IPS-NIHi7 (cell line): ENCODE data around the gene TEX55.
"Not testable (repeated sequence)": the region's sequence is repeated elsewhere in the genome, so short reads cannot be mapped to it uniquely, and the experiment has no call there.

Experiments
- DNase-seq: peaks from one replicate; pipeline ENCODE4 v3.0.0; 2012; ENCODE audit warnings: mixed read lengths; ENCODE audit errors: extremely low spot score

The TEX55 gene

DNA sequence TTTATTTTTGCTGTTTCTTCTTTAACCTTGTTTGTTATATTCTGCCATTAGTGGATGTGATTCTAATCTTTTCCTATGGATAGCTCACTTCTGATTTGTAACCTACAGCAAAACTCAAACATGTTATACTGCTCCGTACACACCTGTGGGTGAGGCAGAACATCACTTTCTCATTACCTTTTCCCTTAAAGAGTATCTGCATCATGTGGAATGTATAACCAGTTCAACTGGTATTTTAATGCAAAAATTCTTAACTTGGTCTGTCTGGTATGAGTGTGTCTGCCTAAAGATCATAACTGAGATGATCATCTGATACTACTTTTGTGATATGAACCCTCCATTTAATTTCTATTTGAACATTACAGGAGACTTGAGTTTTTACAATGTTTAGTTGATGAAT lies 14.4 kb downstream of the TEX55 start:
- no peak for DNase-seq

DNA sequence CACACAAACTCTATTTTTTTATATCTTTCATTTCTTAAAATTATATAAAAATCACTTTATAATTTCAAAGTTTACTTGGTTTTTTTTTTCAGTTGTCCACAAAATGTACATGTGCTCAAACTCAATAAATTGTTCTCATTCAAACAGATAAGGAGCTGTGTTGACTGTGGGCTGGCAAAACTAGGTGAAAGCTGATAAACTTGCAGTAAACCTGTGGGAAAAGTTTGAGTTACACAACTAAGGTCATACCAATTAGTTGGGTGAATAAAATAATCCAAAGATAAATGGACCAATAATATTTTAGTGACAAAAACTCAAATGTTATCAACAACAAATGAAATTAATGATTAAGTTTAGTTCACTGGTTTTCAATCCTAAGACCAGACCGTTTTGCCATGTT lies 14.8 kb downstream of the TEX55 start:
- no peak for DNase-seq

DNA sequence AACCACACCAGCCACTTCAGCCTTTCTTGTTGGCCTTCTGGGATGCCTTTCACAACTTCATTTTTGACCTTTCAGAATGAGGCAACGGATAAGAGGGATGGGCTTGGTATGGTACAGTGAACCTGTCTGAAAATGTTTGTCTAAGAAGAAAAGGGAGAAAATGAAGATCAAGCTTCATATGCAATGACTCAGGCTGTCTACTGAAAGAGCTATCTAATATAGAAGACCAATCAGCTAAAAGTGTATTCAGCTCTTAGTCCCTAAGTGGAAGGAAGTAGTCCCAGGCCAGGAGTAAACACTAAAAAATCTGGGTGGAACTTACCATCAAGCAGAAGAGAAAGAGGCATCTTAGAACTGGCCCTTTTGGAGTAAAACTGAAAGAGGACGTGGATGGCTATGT lies 15.3 kb downstream of the TEX55 start:
- no peak for DNase-seq

- not testable (repeated sequence) for DNase-seq
Measured at GRCh38 chr3:119164745-119165144, 18.8 kb downstream of the TEX55 start.

- no peak for DNase-seq
Measured at GRCh38 chr3:119170821-119171220, 24.9 kb downstream of the TEX55 start.

DNA sequence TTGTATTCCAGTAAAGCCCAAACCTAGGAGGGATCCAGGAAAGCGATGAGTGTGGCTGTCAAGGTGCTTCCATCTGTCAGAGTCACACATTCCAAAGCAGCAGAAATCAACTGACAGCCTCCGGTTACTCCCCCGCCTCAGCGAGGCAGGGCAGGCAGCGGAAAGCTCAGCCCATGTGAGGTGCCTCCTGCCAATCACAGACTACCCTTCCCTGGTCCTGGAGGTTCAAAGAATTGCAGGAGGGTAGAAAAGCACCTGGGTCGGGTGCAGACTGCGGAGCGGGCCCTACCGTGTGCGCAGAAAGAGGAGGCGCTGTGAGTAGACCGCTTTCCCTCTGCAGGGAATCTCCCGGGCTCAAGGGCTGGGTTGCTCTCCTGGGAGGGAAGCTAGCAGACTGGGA lies 27.4 kb downstream of the TEX55 start, which contains the start of gene UPK1B:
Gene UPK1B (plus strand): TSS at position 274 of the 400 bp plus-strand sequence. CDS start 13,144 bp downstream, outside the sequence.
- DNase-seq = peak; percentile 82

DNA sequence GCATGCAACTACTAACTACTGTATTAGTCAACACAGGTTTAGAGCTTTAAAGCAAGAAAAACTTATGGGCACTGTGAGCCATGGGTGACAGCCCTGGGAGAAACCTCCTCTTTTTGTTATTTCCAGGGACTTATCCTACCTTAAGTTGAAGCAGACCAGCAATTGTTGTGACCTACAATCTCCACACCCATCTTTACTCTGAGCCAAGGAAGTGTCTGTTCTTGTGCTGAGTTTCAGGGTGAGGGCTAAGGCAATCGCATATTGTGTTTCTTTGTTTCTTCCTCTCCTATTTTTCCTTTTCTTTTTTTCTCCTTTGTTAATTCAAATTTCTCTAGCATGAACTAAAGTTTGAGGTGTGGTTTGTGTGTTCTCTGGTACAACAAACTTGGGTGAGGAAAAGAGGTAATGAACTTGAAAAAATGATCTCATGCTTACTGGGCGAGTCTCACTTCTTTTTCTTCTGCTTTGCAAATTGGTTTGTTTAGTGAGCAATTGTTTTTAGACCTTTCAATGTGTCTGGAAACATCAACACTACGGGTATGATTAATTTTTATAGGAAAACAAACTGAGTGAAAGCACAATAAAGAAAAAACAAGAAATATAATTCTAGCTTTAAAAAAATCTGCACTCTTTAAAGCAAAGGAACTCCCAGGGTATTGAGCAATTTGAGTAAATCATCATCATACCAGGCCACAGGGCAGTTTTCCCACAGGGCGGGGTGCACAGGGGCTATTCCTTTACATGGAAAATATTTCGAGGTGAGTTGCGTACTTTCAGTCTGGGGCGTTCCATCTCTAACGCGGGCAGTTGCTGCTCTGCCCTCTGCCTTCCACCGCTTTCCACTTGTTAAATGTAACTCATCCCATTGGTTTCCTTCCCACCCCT lies 30.1 kb downstream of the TEX55 start:
- DNase-seq = no peak

DNA sequence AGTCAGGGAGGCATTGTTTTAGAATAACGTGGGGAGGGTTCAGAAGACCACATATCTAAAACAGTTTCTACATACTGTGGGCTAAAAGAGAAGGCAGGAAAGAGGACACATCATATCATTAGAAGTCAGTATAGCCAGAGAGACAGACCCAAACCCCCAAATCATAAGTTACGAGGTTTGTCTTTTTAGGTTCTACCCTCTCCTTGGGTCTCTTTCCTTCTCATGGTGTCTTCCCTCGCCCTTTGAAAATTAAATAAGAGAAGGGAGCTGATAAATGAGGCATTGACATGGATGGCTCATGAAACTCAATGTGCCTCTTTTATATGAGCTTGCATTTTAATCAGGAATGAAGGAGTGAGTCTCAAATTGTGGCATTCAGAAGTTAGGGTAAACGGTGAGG lies 30.8 kb downstream of the TEX55 start:
- no peak for DNase-seq

DNA sequence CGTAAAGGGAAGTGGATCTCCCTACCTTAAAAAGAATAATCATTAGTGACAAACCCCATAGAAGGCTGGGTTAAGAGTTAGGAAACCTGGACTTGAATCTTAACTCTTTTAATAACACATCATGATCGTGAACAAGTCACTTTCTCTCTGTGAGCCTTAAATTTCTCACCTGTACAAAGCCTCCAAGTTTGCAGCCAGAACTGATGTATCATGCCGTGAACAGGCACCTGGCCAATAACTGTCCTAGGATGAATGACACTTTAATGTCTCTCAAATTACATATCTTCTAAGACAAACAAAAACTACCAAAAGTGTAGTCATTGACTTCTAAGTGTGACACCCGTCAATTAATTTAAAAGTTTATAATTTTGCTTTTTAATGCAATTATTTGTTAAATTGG lies 31.4 kb downstream of the TEX55 start:
- no peak for DNase-seq

GRCh38 chr3:119181765-119182164 lies 35.8 kb downstream of the TEX55 start:
- no peak for DNase-seq

DNA sequence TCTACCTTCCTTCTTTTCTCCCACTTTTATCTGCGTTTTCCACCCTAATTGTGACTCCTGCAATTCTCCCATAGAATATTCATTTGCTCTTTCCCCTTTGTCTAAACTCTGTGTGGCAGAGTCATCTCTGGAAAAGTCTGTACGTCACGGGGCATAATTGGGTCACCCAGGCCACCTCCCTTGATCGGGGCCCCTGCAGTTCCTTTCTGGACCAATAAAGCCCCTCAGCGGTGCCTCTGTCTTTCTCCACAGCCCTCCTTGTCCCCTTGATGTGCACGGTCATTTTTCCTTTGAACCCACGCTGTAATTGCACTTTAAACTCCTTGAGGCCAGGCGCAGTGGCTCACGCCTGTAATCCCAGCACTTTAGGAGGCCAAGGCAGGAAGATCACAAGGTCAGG lies 38.1 kb downstream of the TEX55 start:
- no peak for DNase-seq

- no peak for DNase-seq
Measured at GRCh38 chr3:119184796-119185570, 39.0 kb downstream of the TEX55 start.

DNA sequence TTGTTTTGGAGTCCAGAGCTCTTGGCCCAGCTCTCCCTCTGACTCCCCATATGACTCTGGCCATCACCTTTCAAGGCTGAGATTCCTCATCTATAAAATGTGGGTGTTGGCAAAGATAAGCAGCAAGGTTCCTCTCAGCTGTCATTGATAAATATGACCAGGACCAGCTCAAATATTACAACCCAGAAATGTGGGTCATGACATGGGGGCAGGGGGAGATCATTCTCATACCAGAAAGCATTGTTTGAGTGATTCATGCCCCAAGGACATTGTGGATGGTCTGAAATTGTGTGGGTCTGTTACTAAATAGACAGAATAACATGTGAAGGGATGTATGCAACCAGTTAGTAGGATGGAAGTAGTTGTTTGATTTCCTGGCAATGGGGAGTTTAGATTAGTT lies 41.3 kb downstream of the TEX55 start:
- DNase-seq = no peak

GRCh38 chr3:119191800-119192199 lies 45.8 kb downstream of the TEX55 start:
- DNase-seq = no peak

DNA sequence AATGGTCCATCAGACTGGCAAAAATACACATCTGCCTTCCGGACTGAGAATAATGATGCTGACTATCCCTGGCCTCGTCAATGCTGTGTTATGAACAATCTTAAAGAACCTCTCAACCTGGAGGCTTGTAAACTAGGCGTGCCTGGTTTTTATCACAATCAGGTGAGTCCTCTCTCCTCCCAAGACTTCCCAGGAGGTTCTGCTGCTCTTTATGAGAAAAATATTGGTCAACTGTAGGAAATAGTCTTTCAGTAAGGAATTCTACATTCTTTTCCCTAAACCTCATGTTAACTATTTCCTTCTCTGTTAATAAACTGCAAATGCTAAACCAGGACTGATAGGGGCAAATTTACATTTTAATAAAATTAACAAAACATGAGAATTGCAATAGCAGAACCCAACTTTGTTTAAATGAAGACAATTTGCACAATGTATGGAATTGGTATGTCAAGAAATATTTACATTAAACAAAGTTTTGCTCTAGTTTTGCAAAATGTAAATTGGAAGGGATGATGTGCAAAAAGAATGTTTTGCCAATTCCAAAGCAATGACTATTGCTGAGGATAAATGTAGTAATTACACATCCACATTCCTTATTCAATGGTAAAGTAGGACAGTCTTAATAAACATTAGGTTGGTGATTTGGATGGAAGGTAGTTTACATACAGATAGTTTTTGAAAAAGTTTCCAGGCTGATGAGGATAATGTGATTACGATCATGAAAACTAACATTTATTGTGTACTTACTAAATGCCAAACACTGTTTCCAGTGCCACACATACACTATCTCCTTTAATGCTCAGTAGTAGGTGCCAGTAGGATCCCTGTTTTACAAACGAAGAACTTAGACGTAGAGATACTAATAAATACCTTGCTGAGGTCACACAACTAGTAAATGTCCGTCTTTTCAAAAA lies 48.5 kb downstream of the TEX55 start:
- no peak for DNase-seq

DNA sequence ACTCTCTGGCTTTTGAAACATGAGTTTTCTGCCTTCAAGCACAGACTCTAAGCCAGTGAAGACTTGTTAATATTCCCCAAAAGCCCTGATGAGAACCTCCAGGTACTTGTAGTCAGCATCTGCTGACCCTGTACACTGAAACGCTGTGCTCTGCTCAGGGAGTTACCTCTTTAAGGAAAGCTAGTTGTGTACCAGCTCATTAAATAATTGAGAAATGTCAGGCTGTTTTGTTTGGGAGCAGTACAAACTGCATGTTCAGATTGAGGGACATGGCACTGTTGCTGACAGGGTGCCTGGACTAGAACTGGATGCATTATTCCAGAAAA lies 49.1 kb downstream of the TEX55 start:
- no peak for DNase-seq

GRCh38 chr3:119195911-119196310 lies 49.9 kb downstream of the TEX55 start:
- DNase-seq = no peak
